ENCODE measurements around the gene CD19. TPM values are rescaled to one million over a fixed set of nuclear protein-coding genes. Genes with fewer than 3 reads are reported as not detected.

The CD19 gene
- polyA plus RNA-seq, 1 donor from 2014 or later = not detected

Other genes starting within 250 kb of the CD19 start
- 85.5 and 92.9 TPM in 2 replicates for gene EIF3C, start 220.5 kb upstream of the CD19 start, polyA plus RNA-seq
- 3.1 and 3.5 TPM in 2 replicates for gene NPIPB9, start 180.2 kb upstream of the CD19 start, polyA plus RNA-seq
- gene ATXN2L, start 109.0 kb upstream of the CD19 start, polyA plus RNA-seq = 24.0 and 38.3 TPM in 2 replicates
- 144 and 157 TPM in 2 replicates for gene TUFM, start 85.6 kb upstream of the CD19 start, polyA plus RNA-seq
- 42.2 and 48.2 TPM in 2 replicates for gene SH2B1, start 68.1 kb upstream of the CD19 start, polyA plus RNA-seq
- gene ATP2A1, start 53.5 kb upstream of the CD19 start, polyA plus RNA-seq = 0.06 and 0.54 TPM in 2 replicates
- 27.5 and 28.7 TPM in 2 replicates for gene RABEP2, start 6.7 kb upstream of the CD19 start, polyA plus RNA-seq
- gene NFATC2IP, start 19.0 kb downstream of the CD19 start, polyA plus RNA-seq = 39.1 and 42.6 TPM in 2 replicates
- 41.6 and 47.3 TPM in 2 replicates for gene SPNS1, start 42.8 kb downstream of the CD19 start, polyA plus RNA-seq
- 6.4 and 9.1 TPM in 2 replicates for gene LAT, start 53.1 kb downstream of the CD19 start, polyA plus RNA-seq

Measured in neural cell (in vitro differentiated cells).